HG02798 (cell line): Measurements from ENCODE around the gene CLIP1.
"Not testable (repeated sequence)": the region's sequence is repeated elsewhere in the genome, so short reads cannot be mapped to it uniquely, and the experiment has no call there.

Source experiments
- ATAC-seq: cut with Tn5 transposase; IDR thresholded peaks from one replicate; pipeline ENCODE4 v1.9.1; 2021; ENCODE audit warnings: mild to moderate bottlenecking; ENCODE audit not compliant: unreplicated experiment, poor library complexity

Gene CLIP1

GRCh38 chr12:122437656-122438121 is 15.2 kb upstream of the CLIP1 start:
- no peak for ATAC-seq

GRCh38 chr12:122435186-122435585 is 12.7 kb upstream of the CLIP1 start:
- ATAC-seq = no peak

- not testable (repeated sequence) for ATAC-seq
These were observed 6.6 kb upstream of the CLIP1 start for GRCh38 chr12:122429043-122429442.

- no peak for ATAC-seq
These were observed 4.9 kb upstream of the CLIP1 start for GRCh38 chr12:122427403-122427802.

GRCh38 chr12:122423258-122424165 is 1.0 kb upstream of the CLIP1 start:
- ATAC-seq = no peak

GRCh38 chr12:122422730-122423257 is 325 bp upstream of the CLIP1 start:
- no peak for ATAC-seq

- ATAC-seq = no peak
These were observed 1.2 kb downstream of the CLIP1 start for GRCh38 chr12:122421187-122421820.

GRCh38 chr12:122420471-122421162 is 1.9 kb downstream of the CLIP1 start:
- ATAC-seq = no peak

GRCh38 chr12:122419094-122419493 is 3.4 kb downstream of the CLIP1 start:
- not testable (repeated sequence) for ATAC-seq

GRCh38 chr12:122415665-122416064 is 6.8 kb downstream of the CLIP1 start:
- ATAC-seq = not testable (repeated sequence)

GRCh38 chr12:122413516-122414404 is 8.7 kb downstream of the CLIP1 start:
- no peak for ATAC-seq

GRCh38 chr12:122412851-122413433 is 9.5 kb downstream of the CLIP1 start:
- no peak for ATAC-seq

GRCh38 chr12:122411537-122411936 is 10.9 kb downstream of the CLIP1 start:
- no peak for ATAC-seq

GRCh38 chr12:122407208-122407607 is 15.3 kb downstream of the CLIP1 start:
- ATAC-seq = no peak

- ATAC-seq = no peak
These were observed 15.7 kb downstream of the CLIP1 start for GRCh38 chr12:122406701-122407164.

- ATAC-seq = no peak
These were observed 18.6 kb downstream of the CLIP1 start for GRCh38 chr12:122403831-122404230.

GRCh38 chr12:122403115-122403770 is 19.2 kb downstream of the CLIP1 start:
- ATAC-seq = no peak

GRCh38 chr12:122402264-122402663 is 20.2 kb downstream of the CLIP1 start:
- ATAC-seq = no peak
